ENCODE measurements around the gene B4GALT4.

DNA sequence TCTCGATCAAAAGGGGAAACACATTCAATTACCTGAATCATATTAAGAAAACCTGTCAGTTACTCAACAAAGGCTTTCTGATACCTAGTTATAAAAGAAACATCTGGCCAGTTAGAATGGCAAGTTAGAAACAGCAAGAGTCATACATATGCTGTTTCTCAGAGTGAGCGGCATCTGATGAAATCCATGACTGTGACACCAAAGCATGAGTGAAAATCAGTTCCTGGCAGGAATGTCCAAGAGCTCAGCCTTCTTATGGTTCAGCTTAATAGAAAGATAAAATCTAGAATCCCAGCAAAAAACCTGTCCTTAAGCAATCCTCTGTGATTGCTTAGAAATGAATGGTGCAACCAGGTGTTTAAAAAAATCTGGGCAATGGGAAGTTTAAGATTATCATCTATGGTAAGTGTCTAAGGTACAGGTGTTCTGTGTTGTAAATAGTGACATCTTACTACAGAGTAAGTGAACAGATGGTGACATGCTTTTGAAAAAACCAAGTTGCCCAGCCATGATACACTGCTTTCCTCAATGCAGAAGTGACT is 18.8 kb downstream of the B4GALT4 start:
- TF ChIP-seq, protein P1, sequence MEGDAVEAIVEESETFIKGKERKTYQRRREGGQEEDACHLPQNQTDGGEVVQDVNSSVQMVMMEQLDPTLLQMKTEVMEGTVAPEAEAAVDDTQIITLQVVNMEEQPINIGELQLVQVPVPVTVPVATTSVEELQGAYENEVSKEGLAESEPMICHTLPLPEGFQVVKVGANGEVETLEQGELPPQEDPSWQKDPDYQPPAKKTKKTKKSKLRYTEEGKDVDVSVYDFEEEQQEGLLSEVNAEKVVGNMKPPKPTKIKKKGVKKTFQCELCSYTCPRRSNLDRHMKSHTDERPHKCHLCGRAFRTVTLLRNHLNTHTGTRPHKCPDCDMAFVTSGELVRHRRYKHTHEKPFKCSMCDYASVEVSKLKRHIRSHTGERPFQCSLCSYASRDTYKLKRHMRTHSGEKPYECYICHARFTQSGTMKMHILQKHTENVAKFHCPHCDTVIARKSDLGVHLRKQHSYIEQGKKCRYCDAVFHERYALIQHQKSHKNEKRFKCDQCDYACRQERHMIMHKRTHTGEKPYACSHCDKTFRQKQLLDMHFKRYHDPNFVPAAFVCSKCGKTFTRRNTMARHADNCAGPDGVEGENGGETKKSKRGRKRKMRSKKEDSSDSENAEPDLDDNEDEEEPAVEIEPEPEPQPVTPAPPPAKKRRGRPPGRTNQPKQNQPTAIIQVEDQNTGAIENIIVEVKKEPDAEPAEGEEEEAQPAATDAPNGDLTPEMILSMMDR (IDR thresholded peaks at IDR 0.05 in 4 of 5, conservative IDR thresholded peaks at IDR 0.05 in 1 of 5) = no peak
- TF ChIP-seq POLR2A (IDR thresholded peaks at IDR 0.05) = no peak
